Fibroblast of skin of left quadriceps (primary cell): ENCODE results near the gene BLTP3B.
"Not testable (repeated sequence)": the region's sequence is repeated elsewhere in the genome, so short reads cannot be mapped to it uniquely, and the experiment has no call there.

ENCODE experiments used
- DNase-seq, 2 experiments: peaks; one replicate each; pipeline ENCODE4 v3.0.0-alpha.2; 2013; ENCODE audit warnings: low read depth in 2 of 2

The BLTP3B gene, protein sequence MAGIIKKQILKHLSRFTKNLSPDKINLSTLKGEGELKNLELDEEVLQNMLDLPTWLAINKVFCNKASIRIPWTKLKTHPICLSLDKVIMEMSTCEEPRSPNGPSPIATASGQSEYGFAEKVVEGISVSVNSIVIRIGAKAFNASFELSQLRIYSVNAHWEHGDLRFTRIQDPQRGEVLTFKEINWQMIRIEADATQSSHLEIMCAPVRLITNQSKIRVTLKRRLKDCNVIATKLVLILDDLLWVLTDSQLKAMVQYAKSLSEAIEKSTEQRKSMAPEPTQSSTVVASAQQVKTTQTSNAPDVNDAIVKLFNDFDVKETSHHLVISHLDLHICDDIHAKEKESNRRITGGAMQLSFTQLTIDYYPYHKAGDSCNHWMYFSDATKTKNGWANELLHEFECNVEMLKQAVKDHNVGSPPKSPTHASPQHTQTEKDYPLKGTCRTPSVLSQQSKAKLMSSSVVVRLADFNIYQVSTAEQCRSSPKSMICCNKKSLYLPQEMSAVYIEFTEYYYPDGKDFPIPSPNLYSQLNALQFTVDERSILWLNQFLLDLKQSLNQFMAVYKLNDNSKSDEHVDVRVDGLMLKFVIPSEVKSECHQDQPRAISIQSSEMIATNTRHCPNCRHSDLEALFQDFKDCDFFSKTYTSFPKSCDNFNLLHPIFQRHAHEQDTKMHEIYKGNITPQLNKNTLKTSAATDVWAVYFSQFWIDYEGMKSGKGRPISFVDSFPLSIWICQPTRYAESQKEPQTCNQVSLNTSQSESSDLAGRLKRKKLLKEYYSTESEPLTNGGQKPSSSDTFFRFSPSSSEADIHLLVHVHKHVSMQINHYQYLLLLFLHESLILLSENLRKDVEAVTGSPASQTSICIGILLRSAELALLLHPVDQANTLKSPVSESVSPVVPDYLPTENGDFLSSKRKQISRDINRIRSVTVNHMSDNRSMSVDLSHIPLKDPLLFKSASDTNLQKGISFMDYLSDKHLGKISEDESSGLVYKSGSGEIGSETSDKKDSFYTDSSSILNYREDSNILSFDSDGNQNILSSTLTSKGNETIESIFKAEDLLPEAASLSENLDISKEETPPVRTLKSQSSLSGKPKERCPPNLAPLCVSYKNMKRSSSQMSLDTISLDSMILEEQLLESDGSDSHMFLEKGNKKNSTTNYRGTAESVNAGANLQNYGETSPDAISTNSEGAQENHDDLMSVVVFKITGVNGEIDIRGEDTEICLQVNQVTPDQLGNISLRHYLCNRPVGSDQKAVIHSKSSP (N-terminal part only)

DNA sequence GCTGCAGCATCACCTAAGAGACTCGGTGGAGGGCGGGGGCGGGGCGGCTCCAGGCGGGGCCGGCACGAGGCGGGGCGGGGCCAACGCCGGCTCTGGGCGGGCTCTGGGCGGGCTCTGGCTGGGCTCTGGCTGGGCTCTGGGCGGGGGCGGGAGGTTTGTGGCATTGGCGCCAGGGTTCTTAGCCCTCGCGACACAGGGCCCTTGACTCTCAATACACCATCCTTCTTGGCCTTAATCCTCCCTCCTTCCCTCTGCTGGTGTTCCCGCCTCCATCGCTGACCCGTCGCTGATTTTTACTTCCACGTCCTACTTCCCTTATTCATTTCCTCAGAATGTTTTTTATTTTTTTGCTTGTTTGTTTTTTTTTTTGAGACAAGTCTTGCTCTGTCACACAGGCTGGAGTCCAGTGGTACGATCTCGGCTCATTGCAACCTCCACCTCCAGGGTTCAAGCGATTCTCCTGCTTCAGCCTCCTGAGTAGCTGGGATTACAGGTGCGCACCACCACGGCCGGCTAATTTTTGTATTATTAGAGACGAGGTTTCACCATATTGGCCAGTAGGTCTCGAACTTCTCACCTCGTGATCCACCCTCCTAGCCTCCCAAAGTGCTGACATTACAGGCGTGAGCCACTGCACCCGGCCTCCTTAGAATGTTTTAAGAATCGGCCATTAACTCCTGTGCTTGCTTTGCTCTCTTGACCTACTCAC, at the start of gene BLTP3B:
BLTP3B (minus strand) TSS at position 24 of the 709 bp plus-strand sequence. CDS start 239 bp downstream, outside the sequence.
- DNase-seq, result peak; percentile 44 to 47

DNA sequence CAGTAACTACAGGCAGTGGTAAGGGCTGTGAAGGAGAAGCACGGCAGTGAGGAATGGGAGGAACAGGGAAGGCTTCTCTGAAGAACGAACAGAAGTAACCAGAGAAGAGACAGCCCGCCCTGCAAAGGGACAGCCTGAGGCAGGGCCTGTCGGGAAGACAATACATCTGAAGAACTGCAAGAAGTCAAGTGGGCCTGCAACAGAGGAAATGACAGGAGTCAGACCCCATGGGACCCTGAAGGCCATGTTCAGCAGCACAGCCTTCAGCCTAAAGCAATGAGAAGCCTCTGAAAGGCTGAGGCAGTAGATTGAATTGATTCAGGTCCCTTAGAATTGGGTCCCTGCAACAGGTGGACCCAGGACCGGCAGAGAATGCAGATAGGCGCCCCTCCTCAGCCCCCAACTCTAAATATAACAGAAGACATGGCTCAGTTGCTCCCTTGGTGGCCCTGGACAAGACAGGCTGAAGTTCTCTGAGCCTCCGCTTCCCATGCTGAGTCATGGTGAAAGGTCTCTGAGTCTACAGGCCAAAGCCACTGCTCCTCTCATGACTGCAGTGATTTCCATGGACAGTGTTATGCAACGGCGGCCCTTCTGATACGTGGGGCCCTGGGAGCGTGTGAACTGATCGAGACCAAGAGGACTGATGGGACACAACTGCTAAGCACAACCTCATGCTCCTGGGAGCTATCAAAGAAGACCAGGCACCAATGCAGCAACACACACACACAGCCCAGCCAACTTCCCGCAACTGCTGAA, 47.1 kb upstream of the BLTP3B start:
- no peak for DNase-seq

DNA sequence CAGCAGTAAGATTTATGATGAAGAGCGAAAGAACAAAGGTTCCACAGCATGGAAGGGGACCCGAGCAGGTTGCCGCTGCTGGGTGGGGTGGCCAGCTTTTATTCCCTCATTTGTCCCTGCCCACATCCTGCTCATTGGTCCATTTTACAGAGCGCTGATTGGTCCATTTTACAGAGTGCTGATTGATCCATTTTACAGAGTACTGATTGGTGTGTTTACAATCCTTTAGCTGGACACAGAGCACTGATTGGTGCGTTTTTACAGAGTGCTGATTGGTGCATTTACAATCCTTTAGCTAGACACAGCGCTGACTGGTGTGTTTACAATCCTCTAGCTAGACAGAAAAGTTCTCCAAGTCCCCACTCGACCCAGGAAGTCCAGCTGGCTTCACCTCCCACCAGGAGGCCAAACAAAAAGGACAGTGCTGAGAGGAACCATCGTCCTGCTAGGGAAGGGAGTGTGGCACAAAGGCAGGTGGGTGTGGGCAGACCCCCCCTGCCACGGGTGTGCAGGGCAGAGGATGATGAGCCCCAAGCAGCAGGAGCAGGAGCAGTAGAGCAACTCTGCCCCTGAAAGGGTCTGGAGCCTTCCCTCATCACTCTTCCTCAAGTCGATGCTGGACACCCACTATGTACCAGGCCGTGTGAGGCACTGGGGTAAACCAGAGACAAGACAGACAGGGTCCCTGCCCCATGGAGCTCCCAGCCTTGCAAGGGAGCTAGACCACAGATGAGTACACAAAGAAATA, 46.4 kb upstream of the BLTP3B start:
- DNase-seq, result not testable (repeated sequence)

- DNase-seq, result no peak
Observed at GRCh38 chr12:100187857-100188519, 45.3 kb upstream of the BLTP3B start.

DNA sequence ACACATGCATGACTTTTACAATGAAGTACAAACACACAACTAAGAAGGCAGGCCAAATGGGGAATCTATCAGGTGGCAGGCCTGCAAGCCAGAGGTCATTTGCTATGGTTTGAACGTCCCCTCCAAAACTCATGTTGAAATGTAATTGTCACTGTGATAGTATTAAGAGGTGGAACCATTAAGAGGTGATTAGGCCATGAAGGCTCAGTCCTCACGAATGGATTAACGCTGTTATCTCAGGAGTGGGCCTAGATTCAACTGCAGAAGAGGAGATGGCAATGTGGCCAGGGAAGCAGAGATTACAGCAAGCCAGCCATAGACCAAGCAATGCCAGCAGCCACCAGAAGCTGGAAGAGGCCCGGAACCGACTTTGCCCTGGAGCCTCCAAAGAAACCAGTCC, 44.4 kb upstream of the BLTP3B start:
- DNase-seq, result no peak

DNA sequence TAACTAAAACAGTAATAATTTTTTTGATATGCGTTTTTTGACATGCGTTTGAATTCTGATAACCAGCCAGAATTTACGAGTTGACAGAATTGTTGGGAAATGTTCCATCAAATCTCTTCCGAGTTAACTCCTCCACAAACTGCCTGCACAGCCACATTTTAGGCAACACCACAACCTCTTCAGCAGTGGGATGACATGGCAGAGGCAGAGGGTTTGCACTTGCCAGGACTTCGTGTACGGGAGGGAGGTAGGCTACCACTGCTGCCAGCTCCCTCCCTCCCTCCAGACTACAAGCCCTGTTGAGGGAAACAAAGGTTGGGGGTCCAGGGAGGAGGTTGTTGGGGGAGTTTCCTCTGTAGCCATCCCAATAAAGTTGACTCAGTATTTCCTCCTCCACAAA, 43.4 kb upstream of the BLTP3B start:
- no peak for DNase-seq

DNA sequence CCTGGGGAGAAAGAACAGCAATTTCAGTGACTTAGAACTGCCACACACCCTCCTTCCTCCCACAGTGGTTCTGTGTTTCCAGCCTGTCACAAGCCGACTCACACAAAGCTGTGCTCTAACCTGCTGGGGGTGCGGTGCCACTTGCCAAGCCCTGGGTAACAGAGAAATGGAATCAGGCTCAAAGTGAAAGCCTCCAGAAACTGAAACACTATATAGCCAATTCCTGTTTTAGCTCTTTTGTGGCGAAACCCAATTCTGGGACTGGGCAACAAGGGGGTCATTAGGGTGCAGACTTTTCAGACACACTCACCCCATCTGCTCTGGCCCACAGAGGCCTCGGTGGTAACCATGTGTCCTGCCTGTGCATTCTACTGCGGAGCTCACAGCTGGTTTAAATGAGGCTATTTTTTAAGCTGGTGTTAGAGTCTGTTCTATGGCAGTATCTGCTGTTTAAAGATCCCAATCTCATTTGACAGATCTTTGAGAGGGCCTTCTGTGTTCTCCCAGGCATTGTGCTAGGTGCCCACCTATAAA, 42.8 kb upstream of the BLTP3B start:
- no peak for DNase-seq

GRCh38 chr12:100184549-100185145, 42.0 kb upstream of the BLTP3B start:
- no peak for DNase-seq

DNA sequence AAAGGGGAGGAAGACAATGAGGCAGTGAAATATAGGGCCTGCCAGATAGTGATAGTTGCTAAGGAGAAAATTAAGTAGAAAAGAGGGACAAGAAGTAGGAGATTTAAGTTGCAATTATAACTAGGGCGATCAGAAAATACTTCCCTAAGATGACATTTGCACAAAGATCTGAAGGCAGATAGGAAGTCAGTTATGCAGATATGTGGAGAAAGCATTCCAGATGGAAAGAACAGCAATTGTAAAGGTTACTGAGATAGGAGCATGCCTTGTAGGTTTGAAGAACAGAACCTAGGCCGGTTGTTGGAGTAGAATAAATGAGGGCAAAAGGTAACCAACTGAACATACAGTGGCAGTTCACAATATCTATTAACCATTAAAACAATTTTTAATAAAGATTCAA, 36.6 kb upstream of the BLTP3B start:
- DNase-seq, result no peak

- DNase-seq, result not testable (repeated sequence)
Observed at GRCh38 chr12:100176493-100176892, 33.8 kb upstream of the BLTP3B start.

DNA sequence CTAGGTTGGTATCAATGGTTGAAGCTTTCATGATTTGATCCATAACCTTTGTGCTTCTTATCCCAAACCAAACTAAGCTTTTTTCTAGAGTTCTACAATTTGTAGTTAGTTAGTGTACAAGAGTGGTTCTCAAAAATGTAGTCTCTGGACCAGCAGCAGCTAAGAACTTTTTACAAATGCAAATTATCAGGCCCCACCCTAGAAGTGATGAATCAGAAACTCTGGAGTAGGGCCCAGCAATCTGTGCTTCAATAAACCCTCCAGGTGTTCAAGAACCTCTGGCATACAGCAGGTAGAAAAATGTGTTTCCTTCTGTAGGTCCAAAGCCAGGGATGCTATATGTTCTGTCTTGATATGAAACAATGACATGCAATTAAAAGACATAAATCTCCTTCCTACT, 31.8 kb upstream of the BLTP3B start:
- no peak for DNase-seq

DNA sequence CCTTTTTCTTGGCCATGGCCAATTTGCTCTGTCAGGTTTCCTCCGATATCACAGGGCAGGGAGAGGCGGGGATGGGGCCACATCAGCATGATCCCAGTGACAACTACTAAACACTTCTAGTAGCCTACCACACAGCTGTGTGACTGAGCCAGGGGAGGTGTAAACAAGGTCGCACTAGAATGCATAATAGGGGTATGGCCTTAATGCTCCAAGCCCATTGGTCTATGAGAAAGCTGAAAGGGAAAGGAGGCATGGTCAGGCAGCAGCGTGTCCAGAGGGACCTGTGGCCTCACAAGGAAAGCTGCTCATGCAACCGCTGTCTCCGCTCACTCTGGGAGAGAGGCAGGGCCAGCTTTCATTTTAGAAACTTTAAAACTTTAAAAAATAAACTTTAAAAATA, 30.4 kb upstream of the BLTP3B start:
- no peak for DNase-seq

GRCh38 chr12:100171248-100171647, 28.6 kb upstream of the BLTP3B start:
- DNase-seq, result no peak

- no peak for DNase-seq
Observed at GRCh38 chr12:100170313-100170858, 27.7 kb upstream of the BLTP3B start.

GRCh38 chr12:100169345-100169744, 26.7 kb upstream of the BLTP3B start:
- DNase-seq, result no peak

- no peak for DNase-seq
Observed at GRCh38 chr12:100168562-100168961, 25.9 kb upstream of the BLTP3B start.

- DNase-seq, result no peak
Observed at GRCh38 chr12:100166232-100166631, 23.6 kb upstream of the BLTP3B start.

DNA sequence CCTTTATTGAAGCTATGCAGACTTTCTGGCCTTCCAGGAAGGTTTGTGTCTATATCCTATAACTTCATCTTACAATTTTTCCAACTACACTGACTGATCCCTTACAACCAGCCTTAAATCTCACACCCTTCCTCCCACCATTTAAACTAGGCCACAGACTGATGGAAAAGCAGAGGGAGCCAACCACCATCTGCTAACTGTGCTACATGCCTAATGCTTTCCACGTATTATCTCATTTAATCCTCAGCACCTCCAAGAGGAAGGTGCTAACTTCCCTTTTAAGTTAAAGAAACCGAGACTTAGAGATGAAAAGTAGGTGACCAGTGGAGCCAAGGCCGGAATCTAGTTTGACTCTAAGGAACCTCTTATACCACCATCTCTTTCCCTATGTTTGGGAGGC, 22.7 kb upstream of the BLTP3B start:
- DNase-seq, result no peak
